H9 (cell line): Measurements from ENCODE around the gene SPATA6L. TPM values are rescaled to one million over a fixed set of nuclear protein-coding genes. Genes with fewer than 3 reads are reported as not detected.

Source experiments
- DNase-seq: peaks from one replicate; pipeline ENCODE4 v3.0.0-alpha.2; 2017
- H2AFZ ChIP-seq: one replicate; pipeline ENCODE4 v1.6.1; 2013; ENCODE audit warnings: mild to moderate bottlenecking, low read length, control low read depth, moderate library complexity
- H2AK5ac ChIP-seq: 2 replicates; pipeline ENCODE4 v1.6.1; 2013; ENCODE audit warnings: low read length, control low read depth, mixed read lengths; ENCODE audit not compliant: insufficient read length
- H2BK120ac ChIP-seq: one replicate; pipeline ENCODE4 v1.6.1; 2013; ENCODE audit warnings: low read depth, mild to moderate bottlenecking, low read length, control low read depth, inconsistent platforms; ENCODE audit not compliant: poor library complexity, severe bottlenecking
- H2BK12ac ChIP-seq: 2 replicates; pipeline ENCODE4 v1.6.1; 2013; ENCODE audit warnings: low read length, control low read depth, mixed read lengths, low read depth; ENCODE audit not compliant: insufficient read length
- H2BK15ac ChIP-seq: 2 replicates; pipeline ENCODE4 v1.6.1; 2013; ENCODE audit warnings: low read depth, low read length, control low read depth
- H2BK20ac ChIP-seq: one replicate; pipeline ENCODE4 v1.6.1; 2013; ENCODE audit warnings: low read depth, mild to moderate bottlenecking, low read length, control low read depth, inconsistent platforms; ENCODE audit not compliant: poor library complexity, severe bottlenecking
- H2BK5ac ChIP-seq: 2 replicates; pipeline ENCODE4 v1.6.1; 2013; ENCODE audit warnings: low read length, control low read depth, mixed read lengths; ENCODE audit not compliant: insufficient read length
- H3K14ac ChIP-seq: 2 replicates; pipeline ENCODE4 v1.6.1; 2013; ENCODE audit warnings: low read length, control low read depth; ENCODE audit not compliant: insufficient read depth
- H3K18ac ChIP-seq: 2 replicates; pipeline ENCODE4 v1.6.1; 2013; ENCODE audit warnings: low read depth, mild to moderate bottlenecking, mixed read lengths, low read length, control low read depth; ENCODE audit not compliant: insufficient read length
- H3K23ac ChIP-seq: 2 replicates; pipeline ENCODE4 v1.6.1; 2013; ENCODE audit warnings: low read length, control low read depth, mixed read lengths, low read depth; ENCODE audit not compliant: insufficient read length
- H3K23me2 ChIP-seq: 2 replicates; pipeline ENCODE4 v1.6.1; 2013; ENCODE audit warnings: low read depth, mild to moderate bottlenecking, mixed read lengths, low read length, control low read depth; ENCODE audit not compliant: insufficient read length, poor library complexity, severe bottlenecking
- H3K27ac ChIP-seq: 2 replicates; pipeline ENCODE4 v1.5.1; 2013; ENCODE audit warnings: low read length, control low read depth, mixed read lengths, low read depth; ENCODE audit not compliant: insufficient read length
- H3K27me3 ChIP-seq: 2 replicates; pipeline ENCODE4 v1.6.1; 2013; ENCODE audit warnings: low read length, control low read depth, inconsistent platforms; ENCODE audit not compliant: insufficient read depth
- H3K4ac ChIP-seq: 2 replicates; pipeline ENCODE4 v1.6.1; 2013; ENCODE audit warnings: low read depth, mild to moderate bottlenecking, control low read depth, inconsistent platforms, low read length, moderate library complexity
- H3K4me1 ChIP-seq: 2 replicates; pipeline ENCODE4 v1.6.1; 2013; ENCODE audit warnings: low read length, control low read depth, inconsistent platforms; ENCODE audit not compliant: insufficient read depth
- H3K4me2 ChIP-seq: 2 replicates; pipeline ENCODE4 v1.6.1; 2013; ENCODE audit warnings: low read length, control low read depth, mixed read lengths; ENCODE audit not compliant: insufficient read length, insufficient read depth
- H3K56ac ChIP-seq: 2 replicates; pipeline ENCODE4 v1.6.1; 2013; ENCODE audit warnings: low read depth, mild to moderate bottlenecking, mixed read lengths, low read length, control low read depth; ENCODE audit not compliant: insufficient read length
- H3K79me1 ChIP-seq: 2 replicates; pipeline ENCODE4 v1.6.1; 2013; ENCODE audit warnings: low read depth, mild to moderate bottlenecking, moderate library complexity, low read length, control low read depth, inconsistent platforms; ENCODE audit not compliant: insufficient read depth, poor library complexity, severe bottlenecking
- H3K79me2 ChIP-seq: 2 replicates; pipeline ENCODE4 v1.6.1; 2013; ENCODE audit warnings: low read length, control low read depth, inconsistent platforms; ENCODE audit not compliant: insufficient read depth
- H3K9ac ChIP-seq: 2 replicates; pipeline ENCODE4 v1.6.1; 2013; ENCODE audit warnings: low read length, control low read depth, mixed read lengths; ENCODE audit not compliant: insufficient read length; ENCODE audit errors: extremely low read depth
- H3K9me3 ChIP-seq: one replicate; pipeline ENCODE4 v1.6.1; 2013; ENCODE audit warnings: low read depth, low read length, inconsistent platforms; ENCODE audit not compliant: control insufficient read depth
- H3T11ph ChIP-seq: one replicate; pipeline ENCODE4 v1.6.1; 2013; ENCODE audit warnings: mild to moderate bottlenecking, low read length, control low read depth, inconsistent platforms
- H4K20me1 ChIP-seq: one replicate; pipeline ENCODE4 v1.6.1; 2013; ENCODE audit not compliant: control insufficient read depth, insufficient read length, insufficient read depth
- H4K5ac ChIP-seq: 2 replicates; pipeline ENCODE4 v1.6.1; 2013; ENCODE audit warnings: low read depth, mild to moderate bottlenecking, mixed read lengths, low read length, control low read depth; ENCODE audit not compliant: insufficient read length
- H4K8ac ChIP-seq: replicated peaks from 2 replicates; pipeline ENCODE4 v1.6.1; 2013; ENCODE audit warnings: low read length, control low read depth, mixed read lengths, low read depth; ENCODE audit not compliant: insufficient read length
- H4K91ac ChIP-seq: 2 replicates; pipeline ENCODE4 v1.6.1; 2013; ENCODE audit warnings: low read depth, mild to moderate bottlenecking, moderate library complexity, mixed read lengths, low read length, control low read depth; ENCODE audit not compliant: insufficient read length
- H3K27ac Mint-ChIP-seq, 3 experiments: 2 replicates in 2 of 3; 3 replicates in 1 of 3; pipeline ENCODE4 v1.8.0; 2020 to 2021; ENCODE audit warnings: mixed read lengths in 3 of 3, mild to moderate bottlenecking in 1 of 3, moderate library complexity in 1 of 3
- H3K27me3 Mint-ChIP-seq: 2 replicates; pipeline ENCODE4 v1.8.0; 2021; ENCODE audit warnings: low read depth, mild to moderate bottlenecking, moderate library complexity, mixed read lengths
- H3K36me3 Mint-ChIP-seq, 3 experiments: 2 replicates in 2 of 3; 3 replicates in 1 of 3; pipeline ENCODE4 v1.8.0; 2020 to 2021; ENCODE audit warnings: low read depth in 3 of 3, mixed read lengths in 3 of 3; ENCODE audit not compliant: insufficient read depth in 1 of 3
- H3K4me1 Mint-ChIP-seq, 2 experiments: 2 replicates each; pipeline ENCODE4 v1.8.0; 2020; ENCODE audit warnings: mixed read lengths in 2 of 2
- H3K4me3 Mint-ChIP-seq, 2 experiments: 2 replicates in 1 of 2; 3 replicates in 1 of 2; pipeline ENCODE4 v1.8.0; 2020 to 2021; ENCODE audit warnings: mild to moderate bottlenecking in 2 of 2, mixed read lengths in 2 of 2, moderate library complexity in 1 of 2
- H3K9me3 Mint-ChIP-seq, 2 experiments: 2 replicates in 1 of 2; 3 replicates in 1 of 2; pipeline ENCODE4 v1.8.0; 2020; ENCODE audit warnings: mild to moderate bottlenecking in 2 of 2, mixed read lengths in 2 of 2, moderate library complexity in 1 of 2
- CTCF ChIP-seq: fragments of 200-600 bp; sonication (generic); conservative IDR thresholded peaks from 3 replicates; pipeline ENCODE4 v1.8.0; 2021; ENCODE audit warnings: antibody characterized with exemption, mild to moderate bottlenecking
- WGBS: extraction: QIAGEN DNeasy Blood & Tissue Kit; methylation state at CpG from one replicate; pipeline ENCODE4 v1.1.7; 2013; ENCODE audit warnings: missing lambda C conversion rate, low lambda C conversion rate, mixed read lengths; ENCODE audit not compliant: insufficient read length; ENCODE audit errors: extremely low coverage; 5-methylcytosine and 5-hydroxymethylcytosine counted together
- total RNA-seq: library from RNA; stranded (reverse); gene quantifications from 2 replicates; pipeline ENCODE4 v1.2.1, GENCODE V29; 2021

The SPATA6L gene
- total RNA-seq, 1 experiment from 2014 or later, result 0.87 TPM

GRCh38 chr9:4618700-4619099, 47.6 kb downstream of the SPATA6L start:
- Mint-ChIP-seq H3K36me3 (no peaks in the 10 kb centered on the region), H3K4me1 (peaks cover 37% of the 10 kb centered on the region in 2 experiments), H3K27me3 (no peaks in the 10 kb centered on the region), H3K9me3 (no peaks in the 10 kb centered on the region), H3K27ac (no peak overlapping the region), H3K4me3 (no peak overlapping the region)
- H2BK15ac ChIP-seq, result no peak overlapping the region
- no peak overlapping the region for H3K14ac ChIP-seq
- H3K79me2 ChIP-seq, result no peaks in the 10 kb centered on the region
- H3K4me2 ChIP-seq, result no peak overlapping the region
- no peak for TF ChIP-seq CTCF
- no peak overlapping the region for H3T11ph ChIP-seq
- no peaks in the 10 kb centered on the region for H3K79me1 ChIP-seq
- no peak overlapping the region for H3K56ac ChIP-seq
- H3K18ac ChIP-seq, result no peak overlapping the region
- H2BK12ac ChIP-seq, result no peak overlapping the region
- H3K9me3 ChIP-seq, result no peaks in the 10 kb centered on the region
- H2AK5ac ChIP-seq, result no peak overlapping the region
- no peak overlapping the region for H2AFZ ChIP-seq
- no peak overlapping the region for H3K27ac ChIP-seq
- peaks cover 12% of the 10 kb centered on the region; the same call in 1 of the 2 replicates for H3K4me1 ChIP-seq
- no peak overlapping the region for H2BK20ac ChIP-seq
- H3K23me2 ChIP-seq, result no peaks in the 10 kb centered on the region
- no peak for DNase-seq
- H3K27me3 ChIP-seq, result no peaks in the 10 kb centered on the region
- no peaks in the 10 kb centered on the region for H4K20me1 ChIP-seq
- no CpG with 5 or more reads among the region's 2 CpGs for WGBS
- no peak overlapping the region for H3K9ac ChIP-seq
- no peak overlapping the region for H2BK120ac ChIP-seq
- H3K4ac ChIP-seq, result no peak overlapping the region
- H4K91ac ChIP-seq, result no peak overlapping the region
- no peak overlapping the region for H4K8ac ChIP-seq
- no peak overlapping the region for H3K23ac ChIP-seq
- H2BK5ac ChIP-seq, result no peak overlapping the region
- no peak overlapping the region for H4K5ac ChIP-seq
